Peyer's patch (tissue), 4 donors: Measurements from ENCODE around the gene GTPBP3.

Experiments
- POLR2A ChIP-seq, 2 donors: fragments of 450-650 bp; IDR thresholded peaks; one replicate each; pipeline ENCODE4 v1.5.1; 2017; ENCODE audit warnings: antibody characterized with exemption in 2 of 2, mild to moderate bottlenecking in 2 of 2, moderate library complexity in 2 of 2
- TF ChIP-seq, protein P1 (sequence below), 6 experiments: fragments of 450-650 bp in 4 of 6; fragments of 200-600 bp in 2 of 6; sonication (generic) in 1 of 6; IDR thresholded peaks; one replicate each; pipeline ENCODE4 v1.5.1; 2017 to 2019; ENCODE audit warnings: antibody characterized with exemption in 6 of 6, mild to moderate bottlenecking in 3 of 6, moderate library complexity in 1 of 6

DNA sequence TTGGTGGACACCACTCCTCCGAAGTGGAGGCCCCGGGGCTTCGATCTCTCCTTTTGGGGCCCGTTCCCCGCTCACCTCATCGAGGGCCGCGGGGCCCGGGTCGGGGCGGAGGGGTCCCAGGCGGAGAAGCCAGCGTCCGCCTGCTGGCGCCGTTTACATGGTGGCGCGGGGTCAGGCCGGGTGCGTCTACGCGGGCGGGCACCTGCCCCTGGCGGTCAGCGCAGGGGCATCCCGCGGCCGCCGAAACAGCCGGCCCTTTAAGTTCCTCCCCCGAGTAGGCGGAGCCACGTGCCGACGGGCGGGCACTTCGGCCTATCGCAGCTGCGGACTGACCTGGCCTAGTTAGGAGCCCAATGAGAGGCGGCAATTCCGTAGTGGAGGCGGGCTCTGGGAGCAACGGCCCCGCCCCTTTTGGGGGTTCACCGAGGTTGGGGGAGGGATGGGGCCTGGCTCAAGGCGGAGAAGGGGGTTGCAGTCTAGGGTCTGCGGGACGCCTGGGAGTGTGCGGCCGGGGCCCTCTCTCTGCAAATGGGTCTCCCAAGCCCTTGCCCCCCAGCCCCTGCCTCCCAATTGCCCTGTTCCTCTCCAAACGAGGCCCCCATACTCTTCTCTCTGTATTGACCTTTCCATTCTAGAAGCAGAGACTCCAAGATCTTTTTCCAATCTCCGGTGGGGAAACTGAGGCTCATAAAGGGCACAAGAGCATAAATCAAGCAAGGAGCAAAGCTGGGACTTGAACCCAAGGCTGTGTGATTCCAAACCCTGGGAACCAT, 34.0 kb upstream of the GTPBP3 start, which contains the start of gene ABHD8:
- TF ChIP-seq, protein P1, sequence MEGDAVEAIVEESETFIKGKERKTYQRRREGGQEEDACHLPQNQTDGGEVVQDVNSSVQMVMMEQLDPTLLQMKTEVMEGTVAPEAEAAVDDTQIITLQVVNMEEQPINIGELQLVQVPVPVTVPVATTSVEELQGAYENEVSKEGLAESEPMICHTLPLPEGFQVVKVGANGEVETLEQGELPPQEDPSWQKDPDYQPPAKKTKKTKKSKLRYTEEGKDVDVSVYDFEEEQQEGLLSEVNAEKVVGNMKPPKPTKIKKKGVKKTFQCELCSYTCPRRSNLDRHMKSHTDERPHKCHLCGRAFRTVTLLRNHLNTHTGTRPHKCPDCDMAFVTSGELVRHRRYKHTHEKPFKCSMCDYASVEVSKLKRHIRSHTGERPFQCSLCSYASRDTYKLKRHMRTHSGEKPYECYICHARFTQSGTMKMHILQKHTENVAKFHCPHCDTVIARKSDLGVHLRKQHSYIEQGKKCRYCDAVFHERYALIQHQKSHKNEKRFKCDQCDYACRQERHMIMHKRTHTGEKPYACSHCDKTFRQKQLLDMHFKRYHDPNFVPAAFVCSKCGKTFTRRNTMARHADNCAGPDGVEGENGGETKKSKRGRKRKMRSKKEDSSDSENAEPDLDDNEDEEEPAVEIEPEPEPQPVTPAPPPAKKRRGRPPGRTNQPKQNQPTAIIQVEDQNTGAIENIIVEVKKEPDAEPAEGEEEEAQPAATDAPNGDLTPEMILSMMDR (IDR thresholded peaks at IDR 0.05): peak; percentile 47 to 82 (median 71)
- TF ChIP-seq POLR2A (IDR thresholded peaks at IDR 0.05): no peak
